Measurements from ENCODE around the gene PXYLP1.
"Not testable (repeated sequence)": the region's sequence is repeated elsewhere in the genome, so short reads cannot be mapped to it uniquely, and the experiment has no call there.

Gene PXYLP1

DNA sequence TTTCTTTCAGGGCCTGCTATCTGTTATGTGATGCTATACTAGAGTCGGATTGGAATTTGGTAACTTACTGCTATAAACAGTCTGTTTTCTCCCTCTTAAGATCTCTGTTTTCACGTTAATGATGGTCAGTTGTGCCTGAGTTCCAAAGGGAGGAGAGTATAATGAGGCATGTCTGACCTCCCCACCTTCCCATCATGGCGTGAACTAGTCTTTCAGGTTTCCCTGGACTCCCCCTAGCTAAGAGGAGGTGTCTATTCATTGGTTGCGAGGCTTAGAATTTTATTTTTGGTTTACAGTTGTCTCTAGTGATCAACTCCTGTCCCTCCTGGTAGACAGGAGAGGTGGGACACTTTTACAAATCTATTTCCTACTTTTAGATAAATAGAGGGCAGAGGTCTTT lies 27.8 kb upstream of the PXYLP1 start:
- no peak for FAIRE-seq
- TF ChIP-seq POU2F2 (IDR thresholded peaks at IDR 0.05; ENCODE audit: low read depth, low read length) (no peak), POLR2AphosphoS5 (IDR thresholded peaks at IDR 0.05; ENCODE audit: low read depth, low read length) (no peak), SPI1 (IDR thresholded peaks at IDR 0.05; ENCODE audit: low read depth, low read length) (no peak), TAF1 (IDR thresholded peaks at IDR 0.05; ENCODE audit: low read depth, low read length) (no peak), POLR2A (IDR thresholded peaks at IDR 0.05; ENCODE audit: low read depth, low read length) (no peak), PAX5 (IDR thresholded peaks at IDR 0.05; ENCODE audit: insufficient read depth, low read length, severe bottlenecking) (no peak)

DNA sequence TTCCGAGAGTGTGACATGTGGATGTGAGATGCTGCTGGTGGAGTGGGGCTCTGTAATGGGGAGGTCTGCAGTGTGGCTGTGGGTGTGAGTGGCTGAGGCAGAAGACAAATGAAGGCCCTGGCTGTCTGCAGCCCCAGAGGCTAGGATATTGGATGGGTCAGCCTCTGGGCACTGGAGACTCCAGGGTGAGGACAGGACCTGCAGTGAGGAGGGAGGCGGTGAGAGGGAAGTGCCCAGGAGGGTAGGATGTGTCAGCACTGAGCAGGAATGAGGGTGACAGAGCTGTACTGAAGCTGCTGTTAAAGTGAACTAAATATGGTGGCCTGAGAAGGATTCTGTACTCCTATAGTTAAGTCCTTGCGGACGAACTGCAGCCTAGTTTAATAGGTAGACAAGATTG lies 27.3 kb upstream of the PXYLP1 start:
- DNase-seq (ENCODE audit: insufficient read length, low spot score), result no peak
- no peak for FAIRE-seq
- TF ChIP-seq POLR2AphosphoS5 (IDR thresholded peaks at IDR 0.05; ENCODE audit: low read depth, low read length) (no peak), POLR2A (IDR thresholded peaks at IDR 0.05; ENCODE audit: low read depth, low read length) (no peak), PAX5 (IDR thresholded peaks at IDR 0.05; ENCODE audit: insufficient read depth, low read length, severe bottlenecking) (no peak), SPI1 (IDR thresholded peaks at IDR 0.05; ENCODE audit: low read depth, low read length) (no peak), POU2F2 (IDR thresholded peaks at IDR 0.05; ENCODE audit: low read depth, low read length) (no peak), TAF1 (IDR thresholded peaks at IDR 0.05; ENCODE audit: low read depth, low read length) (no peak)

More for the DNA sequence above, 27.8 kb upstream of the PXYLP1 start:
- DNase-seq (ENCODE audit: insufficient read length, low spot score), result no peak

DNA sequence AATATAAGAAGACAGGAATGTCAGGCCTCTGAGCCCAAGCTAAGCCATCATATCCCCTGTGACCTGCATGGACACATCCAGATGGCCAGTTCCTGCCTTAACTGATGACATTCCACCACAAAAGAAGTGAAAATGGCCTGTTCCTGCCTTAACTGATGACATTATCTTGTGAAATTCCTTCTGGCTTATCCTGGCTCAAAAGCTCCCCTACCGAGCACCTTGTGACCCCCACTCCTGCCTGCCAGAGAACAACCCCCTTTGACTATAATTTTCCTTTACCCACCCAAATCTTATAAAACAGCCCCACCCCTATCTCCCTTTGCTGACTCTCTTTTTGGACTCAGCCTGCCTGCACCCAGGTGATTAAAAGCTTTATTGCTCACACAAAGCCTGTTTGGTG lies 20.3 kb upstream of the PXYLP1 start:
- not testable (repeated sequence) for DNase-seq (ENCODE audit: insufficient read length, low spot score); FAIRE-seq

DNA sequence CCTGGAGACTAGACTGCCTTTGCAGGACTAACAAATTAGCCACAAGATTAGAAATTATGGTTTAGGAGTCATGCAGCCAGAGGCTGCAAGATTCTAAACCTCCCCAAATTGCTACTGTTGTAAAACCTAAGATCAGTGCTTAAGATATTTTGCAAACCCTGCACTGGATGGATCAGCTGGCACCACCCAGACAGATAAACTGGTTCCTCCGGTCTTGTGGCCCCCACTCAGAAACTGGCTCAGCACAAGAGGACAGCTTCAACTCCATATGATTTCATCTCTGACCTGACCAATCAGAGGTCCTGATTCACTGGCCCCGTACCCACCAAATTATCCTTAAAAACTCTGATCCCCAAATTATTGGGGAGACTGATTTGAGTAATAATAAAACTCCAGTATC lies 19.5 kb upstream of the PXYLP1 start:
- FAIRE-seq (no peak), DNase-seq (ENCODE audit: insufficient read length, low spot score) (no peak)
- no peak for TF ChIP-seq SPI1 (IDR thresholded peaks at IDR 0.05; ENCODE audit: low read depth, low read length)
- no peak for TF ChIP-seq TAF1 (IDR thresholded peaks at IDR 0.05; ENCODE audit: low read depth, low read length)
- no peak for TF ChIP-seq POLR2AphosphoS5 (IDR thresholded peaks at IDR 0.05; ENCODE audit: low read depth, low read length)
- TF ChIP-seq POLR2A (IDR thresholded peaks at IDR 0.05; ENCODE audit: low read depth, low read length), result no peak
- no peak for TF ChIP-seq PAX5 (IDR thresholded peaks at IDR 0.05; ENCODE audit: insufficient read depth, low read length, severe bottlenecking)
- no peak for TF ChIP-seq POU2F2 (IDR thresholded peaks at IDR 0.05; ENCODE audit: low read depth, low read length)

DNA sequence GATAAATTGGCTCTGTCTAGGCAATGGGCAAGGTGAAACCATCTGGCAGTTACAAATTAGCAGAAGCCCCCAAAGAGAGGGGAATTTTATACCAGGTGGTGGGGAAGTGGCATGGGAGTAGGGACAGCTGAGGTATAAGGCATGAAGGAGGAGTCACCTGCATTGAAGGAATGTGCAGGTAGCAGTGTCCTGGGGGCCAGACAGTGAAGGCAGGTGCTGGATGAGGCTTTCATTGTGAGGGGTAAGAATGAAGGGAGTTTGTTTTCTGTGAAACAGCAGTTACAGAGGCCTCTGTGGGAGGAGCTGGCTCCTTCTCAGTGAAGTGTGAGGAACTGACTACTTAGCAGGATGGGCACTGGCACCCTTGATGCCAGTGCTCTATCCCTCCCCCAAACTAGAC lies 19.1 kb upstream of the PXYLP1 start:
- DNase-seq (ENCODE audit: insufficient read length, low spot score), result no peak
- TF ChIP-seq SPI1 (IDR thresholded peaks at IDR 0.05; ENCODE audit: low read depth, low read length), result no peak
- TF ChIP-seq POLR2AphosphoS5 (IDR thresholded peaks at IDR 0.05; ENCODE audit: low read depth, low read length), result no peak
- TF ChIP-seq PAX5 (IDR thresholded peaks at IDR 0.05; ENCODE audit: insufficient read depth, low read length, severe bottlenecking), result no peak
- TF ChIP-seq POU2F2 (IDR thresholded peaks at IDR 0.05; ENCODE audit: low read depth, low read length), result no peak
- TF ChIP-seq POLR2A (IDR thresholded peaks at IDR 0.05; ENCODE audit: low read depth, low read length), result no peak
- no peak for TF ChIP-seq TAF1 (IDR thresholded peaks at IDR 0.05; ENCODE audit: low read depth, low read length)
- no peak for FAIRE-seq

DNA sequence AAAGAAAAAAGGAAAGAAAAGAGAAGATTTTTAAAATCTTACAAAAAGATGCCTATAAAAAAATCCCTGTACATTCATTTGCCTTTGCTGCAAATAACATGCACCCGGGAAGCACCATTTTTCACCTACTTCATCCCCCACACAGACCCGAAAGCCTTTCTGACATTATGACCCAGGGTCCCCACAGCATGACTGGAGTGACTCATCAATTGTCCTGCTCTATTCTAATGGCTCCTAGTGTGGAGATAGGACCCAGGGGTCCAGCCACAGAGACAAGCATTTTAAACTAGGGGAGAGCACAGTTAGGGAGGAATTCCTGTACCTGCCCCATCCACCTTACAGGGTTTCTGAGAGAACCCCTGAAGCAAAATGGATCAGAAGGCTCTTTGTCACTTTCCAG lies 14.7 kb upstream of the PXYLP1 start:
- TF ChIP-seq POLR2A (IDR thresholded peaks at IDR 0.05; ENCODE audit: low read depth, low read length) (no peak), SPI1 (IDR thresholded peaks at IDR 0.05; ENCODE audit: low read depth, low read length) (no peak), TAF1 (IDR thresholded peaks at IDR 0.05; ENCODE audit: low read depth, low read length) (no peak), POLR2AphosphoS5 (IDR thresholded peaks at IDR 0.05; ENCODE audit: low read depth, low read length) (no peak), PAX5 (IDR thresholded peaks at IDR 0.05; ENCODE audit: insufficient read depth, low read length, severe bottlenecking) (no peak), POU2F2 (IDR thresholded peaks at IDR 0.05; ENCODE audit: low read depth, low read length) (no peak)
- no peak for FAIRE-seq
- no peak for DNase-seq (ENCODE audit: insufficient read length, low spot score)

DNA sequence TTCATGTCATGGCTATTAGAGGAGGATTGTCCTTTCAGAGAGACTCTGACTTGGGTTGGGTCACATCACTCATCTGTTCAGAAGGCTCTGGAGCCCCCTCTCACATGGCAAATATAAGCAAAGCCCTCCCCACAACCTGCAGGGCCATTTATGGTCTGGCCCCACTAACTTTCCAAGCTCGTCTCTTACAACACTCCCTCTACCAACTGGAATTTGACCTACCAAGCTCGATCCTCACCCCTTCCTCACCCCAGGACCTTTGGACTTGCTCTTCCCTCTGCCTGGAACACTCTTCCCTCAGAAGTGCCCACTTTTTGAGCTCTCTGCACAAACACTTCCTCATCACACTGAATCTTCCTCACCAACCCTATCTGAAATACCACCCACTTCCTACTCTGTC lies 14.2 kb upstream of the PXYLP1 start:
- DNase-seq (ENCODE audit: insufficient read length, low spot score) (no peak), FAIRE-seq (no peak)
- no peak for TF ChIP-seq SPI1 (IDR thresholded peaks at IDR 0.05; ENCODE audit: low read depth, low read length)

DNA sequence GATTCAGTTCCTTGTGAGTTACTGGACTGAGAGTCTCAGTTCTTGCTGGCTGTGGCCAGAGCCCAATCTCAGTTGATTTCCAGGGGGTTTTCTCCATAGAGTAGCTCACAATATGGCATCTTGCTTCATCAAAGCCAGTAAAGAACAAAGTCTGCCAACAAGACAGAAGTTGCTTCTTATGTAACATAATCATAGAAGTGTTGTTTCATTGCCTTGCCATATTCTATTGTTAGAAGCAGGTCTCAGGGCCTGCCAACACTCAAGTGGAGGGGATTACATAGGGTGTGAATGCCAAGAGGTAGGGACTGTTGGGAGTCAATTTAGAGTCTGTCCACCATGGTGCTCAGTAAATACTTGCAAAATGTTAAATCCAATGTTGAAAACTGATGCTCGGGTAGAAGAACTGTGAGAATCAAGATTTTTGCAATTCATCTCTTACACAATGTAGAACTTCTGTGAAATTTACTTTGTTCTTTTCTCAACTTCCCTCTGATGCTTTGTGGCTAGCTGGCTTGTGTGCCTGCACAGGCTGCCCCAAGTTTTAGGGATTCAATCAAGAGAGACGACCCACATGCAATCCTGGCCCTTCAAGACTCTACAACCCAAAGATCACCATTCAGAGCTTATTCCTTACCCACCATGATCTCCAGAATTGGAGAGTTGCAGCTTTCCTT lies 13.3 kb upstream of the PXYLP1 start:
- no peak for DNase-seq (ENCODE audit: insufficient read length, low spot score)
- TF ChIP-seq SPI1 (IDR thresholded peaks at IDR 0.05; ENCODE audit: low read depth, low read length) (no peak), POLR2AphosphoS5 (IDR thresholded peaks at IDR 0.05; ENCODE audit: low read depth, low read length) (no peak), TAF1 (IDR thresholded peaks at IDR 0.05; ENCODE audit: low read depth, low read length) (no peak), POLR2A (IDR thresholded peaks at IDR 0.05; ENCODE audit: low read depth, low read length) (no peak), POU2F2 (IDR thresholded peaks at IDR 0.05; ENCODE audit: low read depth, low read length) (no peak), PAX5 (IDR thresholded peaks at IDR 0.05; ENCODE audit: insufficient read depth, low read length, severe bottlenecking) (no peak)
- no peak for FAIRE-seq

DNA sequence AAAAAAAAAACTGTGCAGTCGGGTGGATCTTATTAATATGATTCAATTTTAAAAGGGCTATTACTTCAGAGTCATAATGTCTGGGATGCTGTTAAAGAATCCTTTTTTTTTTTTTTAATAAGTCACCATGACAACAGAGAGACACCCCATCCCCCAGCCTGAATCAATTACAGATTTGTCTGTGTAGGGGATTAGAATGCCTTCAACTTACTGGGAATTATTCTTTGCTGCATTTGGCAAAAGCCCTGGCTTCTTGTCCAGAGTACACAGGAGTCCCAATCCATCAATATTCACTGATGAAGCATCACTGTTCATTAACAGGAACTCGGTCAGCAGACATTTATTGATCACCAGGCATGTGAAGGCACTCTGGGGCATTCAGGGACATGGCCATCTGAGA lies 12.7 kb upstream of the PXYLP1 start:
- no peak for FAIRE-seq
- no peak for TF ChIP-seq POLR2AphosphoS5 (IDR thresholded peaks at IDR 0.05; ENCODE audit: low read depth, low read length)
- no peak for TF ChIP-seq PAX5 (IDR thresholded peaks at IDR 0.05; ENCODE audit: insufficient read depth, low read length, severe bottlenecking)
- no peak for TF ChIP-seq POLR2A (IDR thresholded peaks at IDR 0.05; ENCODE audit: low read depth, low read length)
- TF ChIP-seq TAF1 (IDR thresholded peaks at IDR 0.05; ENCODE audit: low read depth, low read length), result no peak
- TF ChIP-seq POU2F2 (IDR thresholded peaks at IDR 0.05; ENCODE audit: low read depth, low read length), result no peak
- no peak for TF ChIP-seq SPI1 (IDR thresholded peaks at IDR 0.05; ENCODE audit: low read depth, low read length)
- no peak for DNase-seq (ENCODE audit: insufficient read length, low spot score)

DNA sequence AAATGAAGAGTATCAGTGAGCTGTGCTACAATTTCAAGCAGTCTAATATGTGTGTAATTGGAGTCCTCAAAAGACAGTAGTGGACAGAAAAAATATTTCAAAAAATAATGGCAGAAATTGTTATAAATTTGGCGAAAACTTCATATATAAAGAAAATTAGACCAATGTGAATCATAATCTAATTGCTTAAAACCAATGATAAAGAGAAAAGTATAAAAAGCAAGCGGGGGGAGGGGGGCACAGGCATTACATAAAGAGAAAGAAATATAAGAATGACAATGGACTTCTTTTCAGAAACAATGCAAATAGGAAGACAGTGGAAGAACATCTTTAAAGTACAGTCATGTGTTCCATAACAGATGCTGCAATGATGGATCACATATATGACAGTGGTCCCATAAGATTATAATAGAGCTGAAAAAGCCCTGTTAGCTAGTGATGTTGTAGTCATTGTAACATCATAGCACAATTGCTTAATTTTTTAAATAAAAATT lies 7.9 kb upstream of the PXYLP1 start:
- TF ChIP-seq PAX5 (IDR thresholded peaks at IDR 0.05; ENCODE audit: insufficient read depth, low read length, severe bottlenecking) (no peak), POLR2AphosphoS5 (IDR thresholded peaks at IDR 0.05; ENCODE audit: low read depth, low read length) (no peak), SPI1 (IDR thresholded peaks at IDR 0.05; ENCODE audit: low read depth, low read length) (no peak), TAF1 (IDR thresholded peaks at IDR 0.05; ENCODE audit: low read depth, low read length) (no peak), POU2F2 (IDR thresholded peaks at IDR 0.05; ENCODE audit: low read depth, low read length) (no peak), POLR2A (IDR thresholded peaks at IDR 0.05; ENCODE audit: low read depth, low read length) (no peak)
- no peak for DNase-seq (ENCODE audit: insufficient read length, low spot score)
- FAIRE-seq, result no peak
